HL-60 (cell line): ENCODE results near the gene WDR1.

Experiments used
- CTCF ChIP-seq: IDR thresholded peaks from one replicate; pipeline ENCODE4 v1.5.1; 2011; ENCODE audit warnings: low read length, control low read depth, inconsistent platforms; ENCODE audit not compliant: insufficient read depth
- GABPA ChIP-seq: IDR thresholded peaks from 2 replicates; pipeline ENCODE4 v1.6.1; 2012; ENCODE audit warnings: low read depth
- POLR2AphosphoS5 ChIP-seq: IDR thresholded peaks from 2 replicates; pipeline ENCODE4 v1.6.1; 2012; ENCODE audit warnings: low read depth
- SPI1 ChIP-seq: IDR thresholded peaks from 2 replicates; pipeline ENCODE4 v1.6.1; 2012; ENCODE audit warnings: low read depth, mild to moderate bottlenecking, borderline replicate concordance

- no peak for TF ChIP-seq CTCF
- TF ChIP-seq POLR2AphosphoS5 = no peak
- TF ChIP-seq SPI1 = no peak
- TF ChIP-seq GABPA = no peak
Measured at GRCh38 chr4:10053635-10054453, 62.8 kb downstream of the WDR1 start.
